GM10248 (cell line): ENCODE results near the gene LRRIQ4.

ENCODE experiments used
- CTCF ChIA-PET: fragments of 300-600 bp; sonication (Branson Sonifier 250); formaldehyde crosslinking; extraction: SDS; loops from one replicate; lab custom pipeline; 2021; ENCODE audit warnings: antibody characterized with exemption; lab: Yijun Ruan, JAX
- POLR2A ChIA-PET: fragments of 350-650 bp; sonication (Branson Sonifier 250); formaldehyde crosslinking; extraction: SDS; loops from one replicate; lab custom pipeline; 2020; ENCODE audit warnings: antibody characterized with exemption; lab: Yijun Ruan, JAX
- DNase-seq: peaks from one replicate; pipeline ENCODE4 v3.0.0; 2012; ENCODE audit errors: extremely low spot score
- TF ChIP-seq, protein P1 (sequence below): IDR thresholded peaks from 2 replicates; pipeline ENCODE4 v1.5.1; 2012; ENCODE audit warnings: mild to moderate bottlenecking, low read depth; ENCODE audit errors: extremely low read depth, missing control alignments, control extremely low read depth

The LRRIQ4 gene

DNA sequence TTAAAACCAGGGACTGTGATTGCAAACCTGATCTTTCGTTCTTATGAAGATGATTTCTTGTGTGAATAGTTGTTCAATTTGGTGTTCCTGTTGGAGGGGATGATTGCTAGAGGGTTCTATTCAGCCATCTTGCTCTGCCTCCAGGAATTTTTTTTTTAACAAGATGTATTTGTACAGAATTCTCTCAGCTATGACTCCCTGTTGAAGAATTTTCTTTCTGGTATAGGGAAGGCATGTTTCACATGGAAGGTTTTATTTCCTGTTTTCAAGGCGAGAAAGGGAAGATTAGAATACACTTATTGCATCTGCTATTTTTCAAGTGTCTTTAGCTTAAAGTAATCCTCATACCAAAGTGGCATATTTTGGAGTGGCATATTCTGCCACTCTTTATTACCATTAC lies 5.6 kb downstream of the LRRIQ4 start:
- CTCF ChIA-PET: interaction anchor here (1.8 kb wide), 1 partner anchor 9 kb away, joined by 4 read pairs; no protein-coding TSS in a partner anchor
- POLR2A ChIA-PET: no interaction called here
- no peak for DNase-seq
- TF ChIP-seq, protein P1, sequence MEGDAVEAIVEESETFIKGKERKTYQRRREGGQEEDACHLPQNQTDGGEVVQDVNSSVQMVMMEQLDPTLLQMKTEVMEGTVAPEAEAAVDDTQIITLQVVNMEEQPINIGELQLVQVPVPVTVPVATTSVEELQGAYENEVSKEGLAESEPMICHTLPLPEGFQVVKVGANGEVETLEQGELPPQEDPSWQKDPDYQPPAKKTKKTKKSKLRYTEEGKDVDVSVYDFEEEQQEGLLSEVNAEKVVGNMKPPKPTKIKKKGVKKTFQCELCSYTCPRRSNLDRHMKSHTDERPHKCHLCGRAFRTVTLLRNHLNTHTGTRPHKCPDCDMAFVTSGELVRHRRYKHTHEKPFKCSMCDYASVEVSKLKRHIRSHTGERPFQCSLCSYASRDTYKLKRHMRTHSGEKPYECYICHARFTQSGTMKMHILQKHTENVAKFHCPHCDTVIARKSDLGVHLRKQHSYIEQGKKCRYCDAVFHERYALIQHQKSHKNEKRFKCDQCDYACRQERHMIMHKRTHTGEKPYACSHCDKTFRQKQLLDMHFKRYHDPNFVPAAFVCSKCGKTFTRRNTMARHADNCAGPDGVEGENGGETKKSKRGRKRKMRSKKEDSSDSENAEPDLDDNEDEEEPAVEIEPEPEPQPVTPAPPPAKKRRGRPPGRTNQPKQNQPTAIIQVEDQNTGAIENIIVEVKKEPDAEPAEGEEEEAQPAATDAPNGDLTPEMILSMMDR: no peak

DNA sequence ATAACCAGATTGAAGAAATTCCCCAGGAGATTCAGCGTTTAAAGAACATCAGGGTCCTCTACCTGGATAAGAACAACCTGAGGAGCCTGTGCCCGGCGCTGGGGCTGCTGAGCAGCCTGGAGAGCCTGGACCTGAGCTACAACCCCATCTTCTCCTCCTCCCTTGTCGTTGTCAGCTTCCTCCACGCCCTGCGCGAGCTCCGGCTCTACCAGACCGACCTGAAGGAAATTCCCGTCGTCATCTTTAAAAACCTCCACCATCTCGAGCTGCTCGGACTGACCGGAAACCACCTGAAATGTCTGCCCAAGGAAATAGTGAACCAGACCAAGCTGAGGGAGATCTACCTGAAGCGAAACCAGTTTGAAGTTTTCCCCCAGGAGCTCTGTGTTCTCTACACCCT lies 9.4 kb downstream of the LRRIQ4 start:
- POLR2A ChIA-PET: no interaction called here

DNA sequence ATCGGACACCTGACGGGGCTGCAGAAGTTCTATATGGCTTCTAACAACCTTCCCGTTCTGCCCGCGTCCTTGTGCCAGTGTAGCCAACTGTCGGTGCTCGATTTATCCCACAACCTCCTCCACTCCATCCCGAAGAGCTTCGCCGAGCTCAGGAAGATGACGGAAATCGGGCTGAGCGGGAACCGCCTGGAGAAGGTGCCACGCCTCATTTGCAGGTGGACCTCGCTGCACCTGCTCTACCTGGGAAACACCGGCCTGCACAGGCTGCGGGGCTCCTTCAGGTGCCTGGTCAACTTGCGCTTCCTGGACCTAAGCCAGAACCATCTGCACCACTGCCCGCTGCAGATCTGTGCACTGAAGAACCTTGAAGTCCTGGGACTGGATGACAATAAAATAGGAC lies 9.9 kb downstream of the LRRIQ4 start:
- TF ChIP-seq, protein P1: no peak
- POLR2A ChIA-PET: no interaction called here
- CTCF ChIA-PET: interaction anchor here (0.8 to 1.4 kb wide), 4 partner anchors 9 to 21 kb away, joined by 3 to 4 read pairs (median 3); partner anchors contain the start of genes LRRC34 and LRRIQ4
- DNase-seq: no peak

More for the DNA sequence above, 9.4 kb downstream of the LRRIQ4 start:
- TF ChIP-seq, protein P1: no peak
- CTCF ChIA-PET: interaction anchor here (0.8 to 1.4 kb wide), 5 partner anchors 8 to 22 kb away, joined by 3 to 4 read pairs (median 3); partner anchors contain the start of genes LRRC34 and LRRIQ4
- no peak for DNase-seq

DNA sequence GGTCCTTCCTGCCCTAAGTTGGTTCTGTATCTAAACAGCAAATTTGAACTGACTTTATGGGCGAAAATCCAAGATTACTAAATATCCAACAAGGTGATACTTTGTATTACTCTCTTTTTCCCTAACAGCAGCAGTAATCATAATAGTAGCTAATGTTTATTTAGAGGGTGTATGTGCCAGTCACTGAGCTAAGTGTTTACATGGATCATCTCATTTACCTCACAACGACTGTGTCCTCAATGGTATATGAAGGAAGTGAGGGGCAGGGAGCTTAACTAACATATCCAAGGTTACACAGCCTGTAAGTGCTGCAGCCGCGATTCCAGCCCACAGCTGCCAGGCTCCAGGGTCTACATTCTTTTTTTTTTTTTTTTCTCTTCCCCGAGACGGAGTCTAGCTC lies 10.3 kb downstream of the LRRIQ4 start:
- TF ChIP-seq, protein P1: no peak
- ChIA-PET CTCF (no interaction called here), POLR2A (no interaction called here)
- DNase-seq: no peak

DNA sequence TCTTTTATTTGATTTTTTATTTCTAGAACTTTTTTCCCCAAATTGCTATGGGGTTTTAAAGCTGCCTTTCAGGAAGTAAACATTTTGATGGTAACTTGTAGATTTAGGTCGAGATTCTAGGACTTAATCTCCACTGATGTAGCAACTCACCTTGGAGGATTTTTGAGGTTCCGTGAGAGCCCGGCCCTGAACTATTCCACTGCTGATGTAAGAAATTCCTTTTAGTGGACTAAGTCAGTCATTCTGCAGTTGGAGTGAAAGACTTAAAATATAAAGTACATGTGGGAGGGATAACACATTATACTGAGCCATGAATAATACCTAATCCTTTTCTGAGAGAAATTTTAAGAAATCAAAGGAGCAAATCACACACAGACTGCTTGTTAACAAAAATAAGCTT lies 12.6 kb downstream of the LRRIQ4 start:
- TF ChIP-seq, protein P1: no peak
- POLR2A ChIA-PET: no interaction called here
- CTCF ChIA-PET: interaction anchor here (1.2 to 1.5 kb wide), 4 partner anchors 9 to 16 kb away, joined by 3 to 5 read pairs (median 4); partner anchors contain the start of genes LRRC34 and LRRIQ4
- no peak for DNase-seq

DNA sequence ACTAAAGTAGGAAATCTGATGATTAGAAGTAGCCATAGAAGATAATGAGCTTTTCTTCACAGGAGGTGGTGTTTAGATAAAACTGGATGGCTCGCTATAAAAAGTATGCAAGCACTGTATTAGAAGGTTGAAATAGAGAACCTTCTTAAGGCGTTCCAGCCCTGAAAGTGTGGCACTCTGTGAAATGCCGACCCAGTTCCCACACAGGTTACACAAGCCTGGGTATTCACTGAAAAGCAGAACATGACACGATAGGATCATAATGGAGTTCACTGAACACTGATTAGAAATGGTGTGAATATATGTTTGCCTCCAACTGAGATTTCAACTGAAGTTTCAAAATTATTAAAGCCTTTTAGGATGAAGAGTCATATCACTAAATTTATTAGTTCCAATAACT lies 15.0 kb downstream of the LRRIQ4 start:
- ChIA-PET CTCF (interaction anchor here (0.7 to 1.3 kb wide), 2 partner anchors 8 to 9 kb away, joined by 3 to 4 read pairs; no protein-coding TSS in a partner anchor), POLR2A (interaction anchor here (0.5 kb wide), 1 partner anchor 120 kb away, joined by 5 read pairs; no protein-coding TSS in a partner anchor)
- DNase-seq: no peak
- TF ChIP-seq, protein P1: no peak

DNA sequence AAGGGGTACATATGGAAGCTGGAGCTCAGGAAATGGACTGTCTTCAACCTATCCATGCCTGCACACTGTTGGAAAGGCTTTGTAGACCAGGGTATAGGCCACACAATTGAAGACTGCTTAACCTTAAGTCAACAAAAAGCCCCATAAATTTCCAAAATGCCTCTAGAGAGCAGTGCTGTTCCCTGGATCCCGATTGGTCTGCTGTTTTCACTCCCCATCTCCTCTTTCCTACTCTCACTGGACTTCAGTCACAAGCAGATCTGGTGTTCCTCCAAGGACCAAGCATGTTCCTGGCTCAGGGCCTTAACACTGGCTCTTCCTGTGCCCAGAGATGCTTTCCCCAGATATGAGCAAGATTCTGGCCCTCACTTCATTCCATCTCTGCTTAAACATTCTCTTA lies 22.9 kb downstream of the LRRIQ4 start:
- CTCF ChIA-PET: interaction anchor here (0.7 to 1.5 kb wide), 7 partner anchors 8 to 38 kb away, joined by 3 to 5 read pairs (median 3); no protein-coding TSS in a partner anchor
- POLR2A ChIA-PET: no interaction called here
- no peak for DNase-seq
- TF ChIP-seq, protein P1: no peak
